GM21723 (cell line): Measurements from ENCODE around the gene ITCH.
"Not testable (repeated sequence)": the region's sequence is repeated elsewhere in the genome, so short reads cannot be mapped to it uniquely, and the experiment has no call there.

Experiments
- ATAC-seq: cut with Tn5 transposase; IDR thresholded peaks from one replicate; pipeline ENCODE4 v1.9.1; 2021; ENCODE audit warnings: mild to moderate bottlenecking, moderate library complexity; ENCODE audit not compliant: unreplicated experiment

Gene ITCH

GRCh38 chr20:34363062-34363464 lies at the start of gene ITCH:
ITCH (plus strand) TSS chr20:34363273; CDS start chr20:34393812, 30,539 bp downstream.
- ATAC-seq, result peak; percentile 93

GRCh38 chr20:34315236-34315635 lies 47.8 kb upstream of the ITCH start:
- ATAC-seq, result no peak

GRCh38 chr20:34316196-34316814 lies 46.8 kb upstream of the ITCH start:
- no peak for ATAC-seq

GRCh38 chr20:34318609-34319443 lies 44.2 kb upstream of the ITCH start:
- ATAC-seq, result no peak

GRCh38 chr20:34320861-34321260 lies 42.2 kb upstream of the ITCH start:
- ATAC-seq, result no peak

- ATAC-seq, result no peak
These were observed 40.6 kb upstream of the ITCH start for GRCh38 chr20:34322267-34323105.

- no peak for ATAC-seq
These were observed 38.5 kb upstream of the ITCH start for GRCh38 chr20:34324541-34324940.

- ATAC-seq, result not testable (repeated sequence)
These were observed 34.9 kb upstream of the ITCH start for GRCh38 chr20:34328207-34328606.

GRCh38 chr20:34328928-34329677 lies 34.0 kb upstream of the ITCH start:
- no peak for ATAC-seq

- ATAC-seq, result not testable (repeated sequence)
These were observed 32.1 kb upstream of the ITCH start for GRCh38 chr20:34330861-34331544.

- no peak for ATAC-seq
These were observed 31.2 kb upstream of the ITCH start for GRCh38 chr20:34331838-34332237.

- no peak for ATAC-seq
These were observed 30.7 kb upstream of the ITCH start for GRCh38 chr20:34332262-34332920.

- no peak for ATAC-seq
These were observed 29.3 kb upstream of the ITCH start for GRCh38 chr20:34333786-34334185.

- no peak for ATAC-seq
These were observed 28.2 kb upstream of the ITCH start for GRCh38 chr20:34334654-34335407.

GRCh38 chr20:34337544-34337943 lies 25.5 kb upstream of the ITCH start:
- no peak for ATAC-seq

GRCh38 chr20:34337982-34338726 lies 24.9 kb upstream of the ITCH start:
- no peak for ATAC-seq

GRCh38 chr20:34340726-34341125 lies 22.3 kb upstream of the ITCH start:
- ATAC-seq, result not testable (repeated sequence)

GRCh38 chr20:34341199-34341598 lies 21.9 kb upstream of the ITCH start:
- not testable (repeated sequence) for ATAC-seq
